H1 (cell line): Measurements from ENCODE around the gene PTGIS. TPM values are rescaled to one million over a fixed set of nuclear protein-coding genes. Genes with fewer than 3 reads are reported as not detected.

Source experiments
- CTCF ChIA-PET: fragments of 300-600 bp; sonication (Branson Sonifier 250); formaldehyde crosslinking; loops from one replicate; lab custom pipeline; 2021; ENCODE audit not compliant: partially characterized antibody; lab: Charles Lee
- POLR2A ChIA-PET: fragments of 300-600 bp; sonication (Branson Sonifier 250); formaldehyde crosslinking; loops from one replicate; lab custom pipeline; 2021; ENCODE audit warnings: inconsistent platforms; ENCODE audit not compliant: partially characterized antibody; lab: Charles Lee
- DNase-seq, 2 experiments: peaks; one replicate each; pipeline versions ENCODE4 v3.0.0 to v3.0.0-alpha.2; 2010 to 2022; ENCODE audit warnings: low spot score in 2 of 2, low read depth in 1 of 2, mixed read lengths in 1 of 2
- FAIRE-seq: peaks from 2 replicates; lab custom pipeline; 2011; peaks lifted over from hg19 to GRCh38; lab: Jason Lieb, UNC
- H2AFZ ChIP-seq: 2 replicates; pipeline ENCODE4 v1.8.1; 2012; ENCODE audit warnings: low read length, inconsistent platforms
- H2AK5ac ChIP-seq: 2 replicates; pipeline ENCODE4 v1.6.1; 2013; ENCODE audit warnings: low read depth, low read length
- H2BK120ac ChIP-seq: replicated peaks from 2 replicates; pipeline ENCODE3; 2013; ENCODE audit warnings: low read depth, low read length, inconsistent platforms
- H2BK12ac ChIP-seq: 2 replicates; pipeline ENCODE4 v1.6.1; 2013; ENCODE audit warnings: low read depth, low read length
- H2BK15ac ChIP-seq: 2 replicates; pipeline ENCODE4 v1.6.1; 2013; ENCODE audit warnings: low read length
- H2BK20ac ChIP-seq: 2 replicates; pipeline ENCODE4 v1.6.1; 2013; ENCODE audit warnings: low read length
- H2BK5ac ChIP-seq: 2 replicates; pipeline ENCODE4 v1.6.1; 2013; ENCODE audit warnings: low read depth, low read length
- H3K14ac ChIP-seq: 2 replicates; pipeline ENCODE4 v1.6.1; 2013; ENCODE audit warnings: inconsistent platforms; ENCODE audit not compliant: insufficient read length
- H3K18ac ChIP-seq: 2 replicates; pipeline ENCODE4 v1.6.1; 2013; ENCODE audit warnings: low read length; ENCODE audit errors: extremely low read depth
- H3K23ac ChIP-seq: 2 replicates; pipeline ENCODE4 v1.6.1; 2013; ENCODE audit warnings: inconsistent platforms; ENCODE audit not compliant: insufficient read length
- H3K23me2 ChIP-seq: 2 replicates; pipeline ENCODE4 v1.6.1; 2013; ENCODE audit warnings: low read depth, low read length
- H3K27ac ChIP-seq: 2 replicates; pipeline ENCODE4 v1.6.1; 2011; ENCODE audit warnings: low read depth, low read length, inconsistent platforms
- H3K27me3 ChIP-seq, 4 experiments: replicated peaks in 1 of 4; 1 replicate in 1 of 4; 2 replicates in 3 of 4; pipeline versions ENCODE4 v1.6.1 to v1.8.1; 2011 to 2013; ENCODE audit warnings: low read length in 3 of 4, mild to moderate bottlenecking in 3 of 4, inconsistent platforms in 2 of 4, mixed read lengths in 2 of 4, moderate library complexity in 1 of 4; ENCODE audit not compliant: control insufficient read depth in 3 of 4, insufficient read depth in 3 of 4; ENCODE audit errors: extremely low read depth in 1 of 4
- H3K36me3 ChIP-seq, 4 experiments: 2 replicates each; pipeline versions ENCODE4 v1.6.1 to v1.8.1; 2011 to 2013; ENCODE audit warnings: mild to moderate bottlenecking in 4 of 4, low read length in 3 of 4, moderate library complexity in 2 of 4, control low read depth in 1 of 4, inconsistent platforms in 1 of 4; ENCODE audit not compliant: insufficient read depth in 4 of 4, control insufficient read depth in 2 of 4
- H3K4ac ChIP-seq: replicated peaks from 2 replicates; pipeline ENCODE3; 2013; ENCODE audit warnings: low read length, low read depth, mixed read lengths, inconsistent platforms; ENCODE audit not compliant: insufficient read length
- H3K4me1 ChIP-seq, 4 experiments: replicated peaks in 1 of 4; 1 replicate in 1 of 4; 2 replicates in 3 of 4; pipeline versions ENCODE4 v1.6.1 to v1.8.1; 2011 to 2013; ENCODE audit warnings: low read length in 3 of 4, inconsistent platforms in 2 of 4, mixed read lengths in 1 of 4; ENCODE audit not compliant: insufficient read depth in 4 of 4, control insufficient read depth in 3 of 4
- H3K4me2 ChIP-seq, 2 experiments: 2 replicates each; pipeline versions ENCODE4 v1.6.1 to v1.8.1; 2011 to 2013; ENCODE audit warnings: low read depth in 2 of 2, low read length in 2 of 2, control low read depth in 1 of 2, inconsistent platforms in 1 of 2, mild to moderate bottlenecking in 1 of 2; ENCODE audit not compliant: insufficient read depth in 1 of 2
- H3K4me3 ChIP-seq, 4 experiments: fragments of 200-600, 300-600 bp in 1 of 4; sonication (generic), shearing (Covaris generic), sonication (Bioruptor Twin) in 1 of 4; 2 replicates each; pipeline versions ENCODE4 v1.5.1 to v1.8.1; 2011 to 2016; ENCODE audit warnings: low read length in 4 of 4, low read depth in 3 of 4, control low read depth in 2 of 4, inconsistent platforms in 2 of 4, mild to moderate bottlenecking in 2 of 4, mixed read lengths in 1 of 4, moderate library complexity in 1 of 4; ENCODE audit not compliant: insufficient read depth in 2 of 4; ENCODE audit errors: extremely low read depth in 1 of 4
- H3K56ac ChIP-seq: replicated peaks from 2 replicates; pipeline ENCODE3; 2013; ENCODE audit warnings: low read depth, mild to moderate bottlenecking, mixed read lengths, low read length, inconsistent platforms; ENCODE audit not compliant: insufficient read length
- H3K79me1 ChIP-seq: 2 replicates; pipeline ENCODE4 v1.6.1; 2013; ENCODE audit warnings: low read depth, low read length, control low read depth
- H3K79me2 ChIP-seq, 2 experiments: 2 replicates each; pipeline versions ENCODE4 v1.6.1 to v1.8.1; 2012 to 2013; ENCODE audit warnings: low read length in 2 of 2, mild to moderate bottlenecking in 2 of 2, inconsistent platforms in 1 of 2; ENCODE audit not compliant: insufficient read depth in 2 of 2, control insufficient read depth in 1 of 2
- H3K9ac ChIP-seq, 4 experiments: replicated peaks in 1 of 4; 1 replicate in 1 of 4; 2 replicates in 3 of 4; pipeline versions ENCODE4 v1.6.1 to v1.8.1; 2011 to 2013; ENCODE audit warnings: low read depth in 3 of 4, low read length in 3 of 4, control low read depth in 2 of 4, mild to moderate bottlenecking in 2 of 4, moderate library complexity in 2 of 4, inconsistent platforms in 1 of 4; ENCODE audit errors: extremely low read depth in 1 of 4
- H3K9me3 ChIP-seq, 2 experiments: 2 replicates each; pipeline versions ENCODE4 v1.6.1 to v1.8.1; 2012 to 2013; ENCODE audit warnings: mild to moderate bottlenecking in 2 of 2, moderate library complexity in 2 of 2, control low read depth in 1 of 2, inconsistent platforms in 1 of 2, low read depth in 1 of 2, low read length in 1 of 2, mixed read lengths in 1 of 2; ENCODE audit not compliant: insufficient read depth in 2 of 2
- H4K20me1 ChIP-seq, 2 experiments: replicated peaks in 1 of 2; 2 replicates each; pipeline versions ENCODE3 to v1.8.1; 2011 to 2013; ENCODE audit warnings: inconsistent platforms in 2 of 2, low read length in 2 of 2, mild to moderate bottlenecking in 1 of 2; ENCODE audit not compliant: insufficient read depth in 2 of 2, control insufficient read depth in 1 of 2
- H4K5ac ChIP-seq: 2 replicates; pipeline ENCODE4 v1.6.1; 2013; ENCODE audit warnings: low read length, low read depth, mixed read lengths, inconsistent platforms; ENCODE audit not compliant: insufficient read length
- H4K8ac ChIP-seq: 2 replicates; pipeline ENCODE4 v1.8.0; 2013; ENCODE audit warnings: mild to moderate bottlenecking, moderate library complexity, low read length, inconsistent platforms; ENCODE audit not compliant: insufficient read depth; ENCODE audit errors: extremely low read depth
- H4K91ac ChIP-seq: replicated peaks from 2 replicates; pipeline ENCODE3; 2013; ENCODE audit warnings: low read length, mixed read lengths, inconsistent platforms; ENCODE audit not compliant: insufficient read length
- ATF3 ChIP-seq: IDR thresholded peaks from 2 replicates; pipeline ENCODE4 v1.6.1; 2011; ENCODE audit warnings: low read depth, mild to moderate bottlenecking, low read length; ENCODE audit not compliant: insufficient read depth
- EGR1 ChIP-seq: IDR thresholded peaks from 2 replicates; pipeline ENCODE4 v1.6.1; 2011; ENCODE audit warnings: low read depth, low read length, borderline replicate concordance
- GABPA ChIP-seq: IDR thresholded peaks from 2 replicates; pipeline ENCODE4 v1.6.1; 2011; ENCODE audit warnings: mild to moderate bottlenecking, low read length, moderate library complexity, borderline replicate concordance; ENCODE audit not compliant: insufficient read depth
- JUND ChIP-seq: IDR thresholded peaks from 2 replicates; pipeline ENCODE4 v1.6.1; 2011; ENCODE audit warnings: mild to moderate bottlenecking, improper control_type of control experiment, low read length
- MAFK ChIP-seq: IDR thresholded peaks from 2 replicates; pipeline ENCODE4 v1.6.1; 2012; ENCODE audit warnings: low read depth, mild to moderate bottlenecking, improper control_type of control experiment, low read length
- RBBP5 ChIP-seq: IDR thresholded peaks from 2 replicates; pipeline ENCODE4 v1.7.1; 2012; ENCODE audit warnings: low read depth, mild to moderate bottlenecking, inconsistent platforms, low read length, moderate library complexity, borderline replicate concordance
- SIRT6 ChIP-seq: IDR thresholded peaks from one replicate; pipeline ENCODE4 v1.7.1; 2012; ENCODE audit warnings: low read length, inconsistent platforms
- SP2 ChIP-seq: IDR thresholded peaks from 2 replicates; pipeline ENCODE4 v1.6.1; 2012; ENCODE audit warnings: mild to moderate bottlenecking, low read length, inconsistent platforms
- SRF ChIP-seq: IDR thresholded peaks from 2 replicates; pipeline ENCODE4 v1.6.1; 2011; ENCODE audit warnings: mild to moderate bottlenecking, low read depth, low read length, moderate library complexity
- TBP ChIP-seq: IDR thresholded peaks from 2 replicates; pipeline ENCODE4 v1.6.1; 2011; ENCODE audit warnings: low read depth, low read length, improper control_type of control experiment
- ZNF274 ChIP-seq: IDR thresholded peaks from 2 replicates; pipeline ENCODE4 v1.7.0; 2012; ENCODE audit warnings: low read length, borderline replicate concordance; ENCODE audit errors: extremely low read depth
- WGBS, 2 experiments: shearing (Covaris generic) in 1 of 2; methylation state at CpG; one replicate each; pipeline versions ENCODE4 v1.1.6 to v1.1.7; 2013 to 2015; ENCODE audit warnings: low lambda C conversion rate in 2 of 2, mixed read lengths in 2 of 2, inconsistent platforms in 1 of 2, low coverage in 1 of 2, missing lambda C conversion rate in 1 of 2; ENCODE audit not compliant: insufficient replicate concordance in 2 of 2, insufficient coverage in 1 of 2, insufficient read length in 1 of 2; ENCODE audit errors: extremely low coverage in 1 of 2, missing lambda C conversion rate in 1 of 2; 5-methylcytosine and 5-hydroxymethylcytosine counted together
- polyA plus RNA-seq, 7 experiments: library from polyadenylated mRNA; depleted of rRNA in 3 of 7; stranded (reverse) in 5 of 7; unstranded in 2 of 7; fragments of >200 nt in 5 of 7; fragments of 200-250 nt in 2 of 7; gene quantifications; 1 replicate in 5 of 7; 2 replicates in 1 of 7; 4 replicates in 1 of 7; pipeline versions ENCODE4 v1.2.1 to v1.2.3, GENCODE V29; 2011 to 2013; ENCODE audit warnings: missing spikeins in 2 of 7, mixed read lengths in 2 of 7
- total RNA-seq: library from RNA; stranded (reverse); fragmentation: NEBNext Ultra II Directional; extraction: Animal tissue kit (Norgen Biotek cat#: 25700); gene quantifications from 2 replicates; pipeline ENCODE4 v1.2.1, GENCODE V29; 2021

Gene PTGIS
- total and polyA plus RNA-seq, 2 of the 8 experiments (the other 6 are each of a cell fraction or from before 2014, with no cell fraction given) = 29.9 to 35.5 TPM

- no peak overlapping the region for H3K4ac ChIP-seq
- no peak overlapping the region for H4K8ac ChIP-seq
- POLR2A ChIA-PET = no interaction called here
- peaks cover 0 to 2% of the 10 kb centered on the region in 2 experiments for H4K20me1 ChIP-seq
- no peak overlapping the region for H4K91ac ChIP-seq
- H3K4me2 ChIP-seq = no peak overlapping the region
- DNase-seq (no peak), FAIRE-seq (no peak)
- no peak overlapping the region for H3K14ac ChIP-seq
- CTCF ChIA-PET = interaction anchor here (0.6 to 6.8 kb wide), 10 partner anchors 9 to 722 kb away, joined by 3 to 29 read pairs (median 3); no protein-coding TSS in a partner anchor
- no peak overlapping the region for H3K56ac ChIP-seq
- H3K23ac ChIP-seq = no peak overlapping the region
- H2BK20ac ChIP-seq = no peak overlapping the region
- H3K9me3 ChIP-seq = peaks cover 2 to 4% of the 10 kb centered on the region in 2 experiments; a peak in 1 of 4 replicates
- no peak overlapping the region for H2BK12ac ChIP-seq
- 76% methylated on average over 6 of the region's 6 CpGs; no CpG with 5 or more reads in 1 of the 2 experiments for WGBS, 2 experiments
- no peak overlapping the region for H3K9ac ChIP-seq
- peaks cover 0 to 11% (median 6%) of the 10 kb centered on the region in 4 experiments; a peak in 6 of 8 replicates for H3K36me3 ChIP-seq
- no peak overlapping the region for H2AFZ ChIP-seq
- no peak overlapping the region for H3K4me3 ChIP-seq
- H2BK15ac ChIP-seq = no peak overlapping the region
- H2AK5ac ChIP-seq = no peak overlapping the region
- peaks cover 0 to 3% (median 0%) of the 10 kb centered on the region in 4 experiments; a peak in 1 of 7 replicates for H3K4me1 ChIP-seq
- H3K79me1 ChIP-seq = no peaks in the 10 kb centered on the region
- H2BK120ac ChIP-seq = no peak overlapping the region
- H3K23me2 ChIP-seq = no peaks in the 10 kb centered on the region
- no peaks in the 10 kb centered on the region for H3K27me3 ChIP-seq
- no peak overlapping the region for H2BK5ac ChIP-seq
- H4K5ac ChIP-seq = no peak overlapping the region
- TF ChIP-seq SRF = no peak
- no peak for TF ChIP-seq SP2
- no peak for TF ChIP-seq ZNF274
- no peak for TF ChIP-seq RBBP5
- TF ChIP-seq GABPA = no peak
- no peak for TF ChIP-seq SIRT6
- TF ChIP-seq EGR1 = no peak
- no peak for TF ChIP-seq ATF3
- TF ChIP-seq JUND = no peak
- no peak for TF ChIP-seq MAFK
- no peak for TF ChIP-seq TBP
- no peaks in the 10 kb centered on the region for H3K79me2 ChIP-seq
- H3K18ac ChIP-seq = no peak overlapping the region
- H3K27ac ChIP-seq = no peak overlapping the region
Observed at GRCh38 chr20:49503176-49503575, 64.8 kb downstream of the PTGIS start.
